DOHH2 (cell line): ENCODE results near the gene SFXN1.

Source experiments
- CTCF ChIP-seq: fragments of 200-600 bp; sonication (generic); IDR thresholded peaks from one replicate; pipeline ENCODE4 v1.5.1; 2014; ENCODE audit warnings: antibody characterized with exemption, mild to moderate bottlenecking, low read depth, low read length; ENCODE audit not compliant: poor library complexity, severe bottlenecking
- EZH2phosphoT487 ChIP-seq: fragments of 200-600 bp; sonication (generic); IDR thresholded peaks from 2 replicates; pipeline ENCODE4 v1.6.1; 2017; ENCODE audit warnings: borderline replicate concordance, mild to moderate bottlenecking, antibody characterized with exemption, low read length, moderate library complexity, mixed read lengths

DNA sequence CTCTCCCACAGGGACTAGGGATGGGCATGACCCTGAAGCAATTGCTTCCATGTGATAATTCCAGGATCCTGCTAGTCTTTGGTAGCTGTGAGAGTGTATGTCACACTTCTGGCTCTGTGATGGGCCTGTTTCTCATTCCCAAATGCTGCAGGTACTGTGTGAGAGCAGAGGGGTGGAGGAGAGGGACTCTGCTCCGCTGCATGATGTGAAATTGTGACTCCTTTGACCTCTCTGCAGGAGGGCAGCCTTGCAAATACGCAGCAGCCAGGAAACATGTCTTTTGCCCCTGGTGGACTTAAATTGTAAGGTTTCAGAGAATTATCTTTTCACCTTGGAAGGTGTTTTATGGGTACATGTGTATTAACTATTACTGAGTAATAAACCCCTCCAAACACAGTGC, 61.6 kb downstream of the SFXN1 start:
- TF ChIP-seq EZH2phosphoT487 = no peak
- TF ChIP-seq CTCF = no peak
